HepG2 (cell line): Measurements from ENCODE around the gene CD163L1. TPM values are rescaled to one million over a fixed set of nuclear protein-coding genes. Genes with fewer than 3 reads are reported as not detected.
A peak's percentile ranks its signal among the peaks of the same experiment; 100 is the strongest.

Source experiments
- NFE2L1 ChIP-seq: sonication (generic); formaldehyde crosslinking; IDR thresholded peaks from 2 replicates; pipeline ENCODE4 v1.4.0; 2020; ENCODE audit warnings: missing genetic modification reagents, mild to moderate bottlenecking, borderline replicate concordance
- NFIC ChIP-seq: IDR thresholded peaks from 2 replicates; pipeline ENCODE4 v1.6.1; 2012; ENCODE audit warnings: mild to moderate bottlenecking, low read length, inconsistent platforms
- ZNF207 ChIP-seq: fragments of 450-650 bp; IDR thresholded peaks from 2 replicates; pipeline ENCODE4 v1.6.1; 2016; ENCODE audit warnings: antibody characterized with exemption, borderline replicate concordance
- ZNF775 ChIP-seq: sonication (generic); formaldehyde crosslinking; IDR thresholded peaks from 2 replicates; pipeline ENCODE4 v1.4.0; 2020; ENCODE audit warnings: missing genetic modification reagents, mild to moderate bottlenecking, moderate library complexity, borderline replicate concordance
- polyA plus RNA-seq, 8 experiments: library from polyadenylated mRNA; depleted of rRNA in 3 of 8; stranded (reverse) in 7 of 8; unstranded in 1 of 8; fragments of >200 nt; fragmentation: Illumina TruSeq in 4 of 8; extraction: Trizol in 4 of 8; gene quantifications; 2 replicates each; pipeline versions ENCODE4 v1.2.1 to v1.2.3, GENCODE V29; 2011 to 2016; ENCODE audit warnings: low read depth in 4 of 8, missing spikeins in 1 of 8, mixed read lengths in 1 of 8; ENCODE audit not compliant: insufficient read depth in 1 of 8
- total RNA-seq, 5 experiments: library from RNA; depleted of rRNA; stranded (reverse); fragments of >200 nt; fragmentation: Illumina TruSeq; extraction: Trizol; gene quantifications; 2 replicates each; pipeline ENCODE4 v1.2.3, GENCODE V29; 2016; ENCODE audit warnings: low read depth in 1 of 5
- TF ChIP-seq, protein P1 (sequence below): sonication (generic); formaldehyde crosslinking; IDR thresholded peaks from 2 replicates; pipeline ENCODE4 v1.9.0; 2021; ENCODE audit warnings: mild to moderate bottlenecking, missing genetic modification reagents
- TF ChIP-seq, protein P2 (sequence below): sonication (generic); IDR thresholded peaks from 2 replicates; pipeline ENCODE4 v1.6.1; 2016; ENCODE audit warnings: low read depth, borderline replicate concordance
- TF ChIP-seq, protein P3 (sequence below): sonication (generic); formaldehyde crosslinking; IDR thresholded peaks from 2 replicates; pipeline ENCODE4 v1.8.1; 2022; ENCODE audit warnings: mild to moderate bottlenecking, missing genetic modification reagents
- TF ChIP-seq, protein P4 (sequence below): sonication (generic); formaldehyde crosslinking; IDR thresholded peaks from 2 replicates; pipeline ENCODE4 v1.4.0; 2020; ENCODE audit warnings: mild to moderate bottlenecking, missing genetic modification reagents
- TF ChIP-seq, protein P5 (sequence below): sonication (generic); formaldehyde crosslinking; IDR thresholded peaks from 2 replicates; pipeline ENCODE4 v1.4.0; 2020; ENCODE audit warnings: missing genetic modification reagents

CD163L1 gene
- total and polyA plus RNA-seq, 2 of the 13 experiments (the other 11 are each of a cell fraction or from before 2014, with no cell fraction given) = 3.4 to 6.8 TPM

DNA sequence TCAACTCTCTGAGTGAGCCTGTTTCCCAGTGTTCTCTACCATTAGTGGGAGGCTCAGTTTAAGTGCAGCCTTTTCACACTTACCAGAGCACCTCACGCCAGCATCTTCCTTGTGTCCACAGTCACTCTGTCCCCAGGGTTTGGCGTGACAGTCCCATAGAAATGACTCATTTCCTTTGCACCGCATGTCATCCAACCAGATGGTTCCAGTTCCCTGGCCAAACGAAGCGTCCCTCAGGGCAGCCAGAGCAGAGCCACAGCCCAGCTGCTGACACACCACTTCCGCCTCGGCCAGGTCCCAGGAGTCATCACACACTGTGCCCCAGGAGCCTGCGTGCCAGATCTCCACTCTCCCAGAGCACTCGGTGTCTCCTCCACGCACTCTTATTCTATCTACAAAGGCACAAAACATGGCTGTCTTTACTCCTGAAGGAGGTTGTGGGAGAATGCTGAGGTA, 74.7 kb downstream of the CD163L1 start (continued):
- TF ChIP-seq, protein P1, sequence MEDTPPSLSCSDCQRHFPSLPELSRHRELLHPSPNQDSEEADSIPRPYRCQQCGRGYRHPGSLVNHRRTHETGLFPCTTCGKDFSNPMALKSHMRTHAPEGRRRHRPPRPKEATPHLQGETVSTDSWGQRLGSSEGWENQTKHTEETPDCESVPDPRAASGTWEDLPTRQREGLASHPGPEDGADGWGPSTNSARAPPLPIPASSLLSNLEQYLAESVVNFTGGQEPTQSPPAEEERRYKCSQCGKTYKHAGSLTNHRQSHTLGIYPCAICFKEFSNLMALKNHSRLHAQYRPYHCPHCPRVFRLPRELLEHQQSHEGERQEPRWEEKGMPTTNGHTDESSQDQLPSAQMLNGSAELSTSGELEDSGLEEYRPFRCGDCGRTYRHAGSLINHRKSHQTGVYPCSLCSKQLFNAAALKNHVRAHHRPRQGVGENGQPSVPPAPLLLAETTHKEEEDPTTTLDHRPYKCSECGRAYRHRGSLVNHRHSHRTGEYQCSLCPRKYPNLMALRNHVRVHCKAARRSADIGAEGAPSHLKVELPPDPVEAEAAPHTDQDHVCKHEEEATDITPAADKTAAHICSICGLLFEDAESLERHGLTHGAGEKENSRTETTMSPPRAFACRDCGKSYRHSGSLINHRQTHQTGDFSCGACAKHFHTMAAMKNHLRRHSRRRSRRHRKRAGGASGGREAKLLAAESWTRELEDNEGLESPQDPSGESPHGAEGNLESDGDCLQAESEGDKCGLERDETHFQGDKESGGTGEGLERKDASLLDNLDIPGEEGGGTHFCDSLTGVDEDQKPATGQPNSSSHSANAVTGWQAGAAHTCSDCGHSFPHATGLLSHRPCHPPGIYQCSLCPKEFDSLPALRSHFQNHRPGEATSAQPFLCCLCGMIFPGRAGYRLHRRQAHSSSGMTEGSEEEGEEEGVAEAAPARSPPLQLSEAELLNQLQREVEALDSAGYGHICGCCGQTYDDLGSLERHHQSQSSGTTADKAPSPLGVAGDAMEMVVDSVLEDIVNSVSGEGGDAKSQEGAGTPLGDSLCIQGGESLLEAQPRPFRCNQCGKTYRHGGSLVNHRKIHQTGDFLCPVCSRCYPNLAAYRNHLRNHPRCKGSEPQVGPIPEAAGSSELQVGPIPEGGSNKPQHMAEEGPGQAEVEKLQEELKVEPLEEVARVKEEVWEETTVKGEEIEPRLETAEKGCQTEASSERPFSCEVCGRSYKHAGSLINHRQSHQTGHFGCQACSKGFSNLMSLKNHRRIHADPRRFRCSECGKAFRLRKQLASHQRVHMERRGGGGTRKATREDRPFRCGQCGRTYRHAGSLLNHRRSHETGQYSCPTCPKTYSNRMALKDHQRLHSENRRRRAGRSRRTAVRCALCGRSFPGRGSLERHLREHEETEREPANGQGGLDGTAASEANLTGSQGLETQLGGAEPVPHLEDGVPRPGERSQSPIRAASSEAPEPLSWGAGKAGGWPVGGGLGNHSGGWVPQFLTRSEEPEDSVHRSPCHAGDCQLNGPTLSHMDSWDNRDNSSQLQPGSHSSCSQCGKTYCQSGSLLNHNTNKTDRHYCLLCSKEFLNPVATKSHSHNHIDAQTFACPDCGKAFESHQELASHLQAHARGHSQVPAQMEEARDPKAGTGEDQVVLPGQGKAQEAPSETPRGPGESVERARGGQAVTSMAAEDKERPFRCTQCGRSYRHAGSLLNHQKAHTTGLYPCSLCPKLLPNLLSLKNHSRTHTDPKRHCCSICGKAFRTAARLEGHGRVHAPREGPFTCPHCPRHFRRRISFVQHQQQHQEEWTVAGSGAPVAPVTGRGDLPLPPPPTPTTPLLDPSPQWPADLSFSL (CRISPR knock-in tag) = no peak
- TF ChIP-seq NFIC = no peak
- no peak for TF ChIP-seq ZNF207
- TF ChIP-seq ZNF775 (CRISPR knock-in tag) = no peak
- TF ChIP-seq, protein P2, sequence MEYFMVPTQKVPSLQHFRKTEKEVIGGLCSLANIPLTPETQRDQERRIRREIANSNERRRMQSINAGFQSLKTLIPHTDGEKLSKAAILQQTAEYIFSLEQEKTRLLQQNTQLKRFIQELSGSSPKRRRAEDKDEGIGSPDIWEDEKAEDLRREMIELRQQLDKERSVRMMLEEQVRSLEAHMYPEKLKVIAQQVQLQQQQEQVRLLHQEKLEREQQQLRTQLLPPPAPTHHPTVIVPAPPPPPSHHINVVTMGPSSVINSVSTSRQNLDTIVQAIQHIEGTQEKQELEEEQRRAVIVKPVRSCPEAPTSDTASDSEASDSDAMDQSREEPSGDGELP = peak; percentile 30; the same call in 1 of the 2 replicates
- no peak for TF ChIP-seq NFE2L1 (CRISPR knock-in tag)
- TF ChIP-seq, protein P3, sequence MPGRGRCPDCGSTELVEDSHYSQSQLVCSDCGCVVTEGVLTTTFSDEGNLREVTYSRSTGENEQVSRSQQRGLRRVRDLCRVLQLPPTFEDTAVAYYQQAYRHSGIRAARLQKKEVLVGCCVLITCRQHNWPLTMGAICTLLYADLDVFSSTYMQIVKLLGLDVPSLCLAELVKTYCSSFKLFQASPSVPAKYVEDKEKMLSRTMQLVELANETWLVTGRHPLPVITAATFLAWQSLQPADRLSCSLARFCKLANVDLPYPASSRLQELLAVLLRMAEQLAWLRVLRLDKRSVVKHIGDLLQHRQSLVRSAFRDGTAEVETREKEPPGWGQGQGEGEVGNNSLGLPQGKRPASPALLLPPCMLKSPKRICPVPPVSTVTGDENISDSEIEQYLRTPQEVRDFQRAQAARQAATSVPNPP (CRISPR knock-in tag) = no peak
- TF ChIP-seq, protein P4, sequence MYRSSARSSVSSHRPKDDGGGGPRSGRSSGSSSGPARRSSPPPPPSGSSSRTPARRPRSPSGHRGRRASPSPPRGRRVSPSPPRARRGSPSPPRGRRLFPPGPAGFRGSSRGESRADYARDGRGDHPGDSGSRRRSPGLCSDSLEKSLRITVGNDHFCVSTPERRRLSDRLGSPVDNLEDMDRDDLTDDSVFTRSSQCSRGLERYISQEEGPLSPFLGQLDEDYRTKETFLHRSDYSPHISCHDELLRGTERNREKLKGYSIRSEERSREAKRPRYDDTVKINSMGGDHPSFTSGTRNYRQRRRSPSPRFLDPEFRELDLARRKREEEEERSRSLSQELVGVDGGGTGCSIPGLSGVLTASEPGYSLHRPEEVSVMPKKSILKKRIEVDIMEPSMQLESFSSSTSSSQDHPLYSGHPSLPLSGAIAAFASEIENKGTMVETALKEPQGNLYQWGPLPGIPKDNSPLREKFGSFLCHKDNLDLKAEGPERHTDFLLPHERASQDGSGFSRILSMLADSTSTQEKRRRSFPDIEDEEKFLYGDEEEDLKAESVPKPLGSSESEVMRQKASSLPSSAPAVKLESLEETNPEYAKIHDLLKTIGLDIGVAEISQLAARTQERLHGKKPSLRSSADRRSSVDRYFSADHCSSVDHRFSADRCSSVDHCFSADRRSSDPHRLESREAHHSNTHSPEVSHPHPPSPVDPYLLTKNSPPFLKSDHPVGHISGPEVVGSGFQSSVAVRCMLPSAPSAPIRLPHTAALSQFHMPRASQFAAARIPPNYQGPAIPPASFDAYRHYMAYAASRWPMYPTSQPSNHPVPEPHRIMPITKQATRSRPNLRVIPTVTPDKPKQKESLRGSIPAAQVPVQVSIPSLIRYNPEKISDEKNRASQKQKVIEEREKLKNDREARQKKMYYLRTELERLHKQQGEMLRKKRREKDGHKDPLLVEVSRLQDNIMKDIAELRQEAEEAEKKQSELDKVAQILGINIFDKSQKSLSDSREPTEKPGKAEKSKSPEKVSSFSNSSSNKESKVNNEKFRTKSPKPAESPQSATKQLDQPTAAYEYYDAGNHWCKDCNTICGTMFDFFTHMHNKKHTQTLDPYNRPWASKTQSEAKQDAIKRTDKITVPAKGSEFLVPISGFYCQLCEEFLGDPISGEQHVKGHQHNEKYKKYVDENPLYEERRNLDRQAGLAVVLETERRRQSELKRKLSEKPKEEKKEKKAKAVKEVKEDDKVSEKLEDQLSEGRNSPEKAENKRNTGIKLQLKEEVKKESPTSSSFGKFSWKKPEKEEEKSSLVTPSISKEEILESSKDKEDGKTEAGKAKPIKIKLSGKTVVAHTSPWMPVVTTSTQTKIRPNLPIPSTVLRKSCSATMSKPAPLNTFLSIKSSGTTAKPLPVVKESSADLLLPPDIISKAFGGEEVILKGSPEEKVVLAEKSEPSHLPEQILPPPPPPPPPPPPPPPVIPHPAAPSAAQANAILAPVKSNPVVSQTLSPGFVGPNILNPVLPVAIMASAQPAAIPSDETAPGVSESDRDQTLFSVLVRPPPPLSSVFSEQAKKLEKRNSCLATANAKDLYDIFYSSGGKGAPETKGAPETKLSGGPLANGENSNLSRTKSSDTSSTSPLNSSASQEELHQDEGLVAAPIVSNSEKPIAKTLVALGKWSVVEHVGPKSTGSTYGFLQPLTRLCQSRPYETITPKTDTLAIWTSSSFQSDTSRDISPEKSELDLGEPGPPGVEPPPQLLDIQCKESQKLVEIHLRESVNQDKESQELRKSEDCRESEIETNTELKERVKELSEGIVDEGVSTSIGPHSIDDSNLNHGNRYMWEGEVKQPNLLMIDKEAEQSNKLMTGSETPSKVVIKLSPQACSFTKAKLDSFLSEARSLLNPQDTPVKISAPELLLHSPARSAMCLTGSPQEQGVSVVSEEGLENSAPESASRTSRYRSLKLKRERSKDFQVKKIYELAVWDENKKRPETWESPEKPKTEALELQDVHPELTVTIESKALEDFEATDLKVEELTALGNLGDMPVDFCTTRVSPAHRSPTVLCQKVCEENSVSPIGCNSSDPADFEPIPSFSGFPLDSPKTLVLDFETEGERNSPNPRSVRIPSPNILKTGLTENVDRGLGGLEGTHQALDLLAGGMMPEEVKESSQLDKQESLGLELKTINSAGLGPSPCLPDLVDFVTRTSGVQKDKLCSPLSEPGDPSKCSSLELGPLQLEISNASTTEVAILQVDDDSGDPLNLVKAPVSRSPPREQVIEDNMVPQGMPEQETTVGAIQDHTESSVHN = no peak
- TF ChIP-seq, protein P5, sequence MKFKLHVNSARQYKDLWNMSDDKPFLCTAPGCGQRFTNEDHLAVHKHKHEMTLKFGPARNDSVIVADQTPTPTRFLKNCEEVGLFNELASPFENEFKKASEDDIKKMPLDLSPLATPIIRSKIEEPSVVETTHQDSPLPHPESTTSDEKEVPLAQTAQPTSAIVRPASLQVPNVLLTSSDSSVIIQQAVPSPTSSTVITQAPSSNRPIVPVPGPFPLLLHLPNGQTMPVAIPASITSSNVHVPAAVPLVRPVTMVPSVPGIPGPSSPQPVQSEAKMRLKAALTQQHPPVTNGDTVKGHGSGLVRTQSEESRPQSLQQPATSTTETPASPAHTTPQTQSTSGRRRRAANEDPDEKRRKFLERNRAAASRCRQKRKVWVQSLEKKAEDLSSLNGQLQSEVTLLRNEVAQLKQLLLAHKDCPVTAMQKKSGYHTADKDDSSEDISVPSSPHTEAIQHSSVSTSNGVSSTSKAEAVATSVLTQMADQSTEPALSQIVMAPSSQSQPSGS (CRISPR knock-in tag) = no peak
